Panc1 (cell line): ENCODE data around the gene PRDX5. TPM values are rescaled to one million over a fixed set of nuclear protein-coding genes. Genes with fewer than 3 reads are reported as not detected.
A peak's percentile ranks its signal among the peaks of the same experiment; 100 is the strongest.

Source experiments
- ATAC-seq: fragments of 200-7000 bp; cut with Tn5 transposase; 2 replicates; pipeline ENCODE4 v1.9.1; 2020; ENCODE audit warnings: mild to moderate bottlenecking, moderate library complexity
- BruUV-seq: library from RNA; stranded (reverse); fragments of 400-500 nt; replicated peaks from 2 replicates; lab custom pipeline; 2021; lab: Mats Ljungman, UMichigan
- CTCF ChIA-PET: fragments of 300-600 bp; sonication (Branson Sonifier 250); formaldehyde crosslinking; loops from one replicate; lab custom pipeline; 2022; ENCODE audit warnings: antibody characterized with exemption; lab: Charles Lee
- POLR2A ChIA-PET: fragments of 300-600 bp; sonication (Branson Sonifier 250); formaldehyde crosslinking; loops from one replicate; lab custom pipeline; 2022; ENCODE audit warnings: antibody characterized with exemption; lab: Charles Lee
- DNase-seq: peaks from one replicate; pipeline ENCODE4 v3.0.0-alpha.2; 2010; ENCODE audit warnings: low read depth, low spot score
- H3K27ac ChIP-seq: 2 replicates; pipeline ENCODE4 v1.5.1; 2011; ENCODE audit warnings: mild to moderate bottlenecking, low read length, inconsistent platforms
- H3K27me3 ChIP-seq: fragments of 200-500 bp; sonication (Bioruptor generic); 2 replicates; pipeline ENCODE4 v1.6.0; 2014; ENCODE audit warnings: low read length, inconsistent platforms; ENCODE audit not compliant: control insufficient read depth, insufficient read depth
- H3K36me3 ChIP-seq: fragments of 200-500 bp; sonication (Bioruptor generic); 2 replicates; pipeline ENCODE4 v1.5.1; 2014; ENCODE audit warnings: inconsistent platforms, mild to moderate bottlenecking, low read length, moderate library complexity; ENCODE audit not compliant: control insufficient read depth, insufficient read depth
- H3K4me1 ChIP-seq: 2 replicates; pipeline ENCODE4 v1.5.1; 2011; ENCODE audit warnings: inconsistent platforms, mild to moderate bottlenecking, low read length, moderate library complexity; ENCODE audit not compliant: control insufficient read depth, insufficient read depth
- H3K4me3 ChIP-seq, 2 experiments: 2 replicates each; pipeline ENCODE4 v1.5.1; 2011 to 2012; ENCODE audit warnings: low read depth in 2 of 2, low read length in 2 of 2, mild to moderate bottlenecking in 2 of 2, inconsistent platforms in 1 of 2, moderate library complexity in 1 of 2
- H3K9me3 ChIP-seq: fragments of 200-500 bp; sonication (Bioruptor generic); 2 replicates; pipeline ENCODE4 v1.5.1; 2014; ENCODE audit warnings: low read depth, mild to moderate bottlenecking, inconsistent platforms, low read length, moderate library complexity; ENCODE audit not compliant: control insufficient read depth, insufficient read depth
- CTCF ChIP-seq: fragments of 450-650 bp; IDR thresholded peaks from 2 replicates; pipeline ENCODE4 v1.5.1; 2017; ENCODE audit warnings: mild to moderate bottlenecking
- POLR2AphosphoS5 ChIP-seq: IDR thresholded peaks from 2 replicates; pipeline ENCODE4 v1.6.1; 2012; ENCODE audit warnings: mild to moderate bottlenecking, low read depth, low read length, moderate library complexity
- REST ChIP-seq, 2 experiments: IDR thresholded peaks; 2 replicates each; pipeline ENCODE4 v1.6.1; 2011 to 2012; ENCODE audit warnings: low read depth in 2 of 2, control low read depth in 1 of 2, low read length in 1 of 2, mild to moderate bottlenecking in 1 of 2, moderate library complexity in 1 of 2; ENCODE audit not compliant: insufficient read depth in 1 of 2
- SIN3A ChIP-seq: IDR thresholded peaks from 2 replicates; pipeline ENCODE4 v1.6.1; 2012; ENCODE audit warnings: low read depth, mild to moderate bottlenecking, low read length, moderate library complexity, borderline replicate concordance; ENCODE audit not compliant: insufficient read depth
- TCF7L2 ChIP-seq: IDR thresholded peaks from 2 replicates; pipeline ENCODE4 v1.6.1; 2011; ENCODE audit warnings: mild to moderate bottlenecking, low read depth, low read length, inconsistent platforms
- in situ Hi-C: cut with HindIII; loops from 2 replicates; pipeline ENCODE4 v1.10.0; 2016; ENCODE audit warnings: low sequenced_read_pairs, low pct_unique_long_range_greater_than_20kb
- intact Hi-C: fragments of 100-400 bp; cut with micrococcal nuclease; formaldehyde crosslinking; loops from one replicate; pipeline ENCODE4 v1.10.0; 2022; ENCODE audit not compliant: unreplicated experiment
- total RNA-seq: library from RNA; stranded (reverse); gene quantifications from one replicate; pipeline ENCODE4 v1.2.1, GENCODE V29; 2021; ENCODE audit not compliant: unreplicated experiment

The PRDX5 gene
- total RNA-seq, 1 experiment from 2014 or later, result 492 TPM

- in situ Hi-C loops (no loop called here), intact Hi-C loops (no loop called here)
- H3K36me3 ChIP-seq, result no peaks in the 10 kb centered on the region
- ChIA-PET CTCF (no interaction called here), POLR2A (interaction anchor here (1.0 kb wide), 1 partner anchor 9 kb away, joined by 3 read pairs; the partner anchor contains the start of gene BAD)
- no peak overlapping the region for H3K27ac ChIP-seq
- DNase-seq, result no peak
- H3K4me3 ChIP-seq, result no peak overlapping the region
- no TSS peak for BruUV-seq
- TF ChIP-seq SIN3A, result no peak
- TF ChIP-seq CTCF, result no peak
- no peak for TF ChIP-seq TCF7L2
- TF ChIP-seq REST (IDR thresholded peaks at IDR 0.05; ENCODE audit: insufficient read depth in 1 of 2, low read depth in 2 of 2, low read length in 1 of 2), result no peak
- no peak for TF ChIP-seq POLR2AphosphoS5
- H3K9me3 ChIP-seq, result no peaks in the 10 kb centered on the region
- no peaks in the 10 kb centered on the region for H3K27me3 ChIP-seq
- no peaks in the 10 kb centered on the region for H3K4me1 ChIP-seq
- ATAC-seq, result no peak
Measured at GRCh38 chr11:64275841-64276240, 42.1 kb upstream of the PRDX5 start.

- CTCF ChIA-PET, result no interaction called here
- no peaks in the 10 kb centered on the region for H3K27me3 ChIP-seq
- BruUV-seq, result no TSS peak
- no peaks in the 10 kb centered on the region for H3K9me3 ChIP-seq
- DNase-seq (no peak), ATAC-seq (peak; percentile 16; the same call in 1 of the 2 replicates)
- in situ Hi-C loops, result no loop called here
- intact Hi-C loops, result no loop called here
- POLR2A ChIA-PET, result interaction anchor here (0.5 to 0.6 kb wide), 2 partner anchors 13 to 21 kb away, joined by 3 to 8 read pairs; no protein-coding TSS in a partner anchor
- TF ChIP-seq POLR2AphosphoS5 (no peak), CTCF (no peak), REST (IDR thresholded peaks at IDR 0.05; ENCODE audit: insufficient read depth in 1 of 2, low read depth in 2 of 2, low read length in 1 of 2) (no peak), SIN3A (no peak), TCF7L2 (no peak)
- no peaks in the 10 kb centered on the region for H3K4me1 ChIP-seq
- no peak overlapping the region for H3K27ac ChIP-seq
- H3K4me3 ChIP-seq, result no peak overlapping the region
- H3K36me3 ChIP-seq, result no peaks in the 10 kb centered on the region
Measured at GRCh38 chr11:64276653-64277431, 41.1 kb upstream of the PRDX5 start.
